ENCODE results near the gene ASPSCR1.

GRCh38 chr17:82056729-82057621 is 79.5 kb downstream of the ASPSCR1 start:
- TF ChIP-seq GATA3 (IDR thresholded peaks at IDR 0.05; ENCODE audit: low read depth, low read length), result no peak
- no peak for TF ChIP-seq GATA2 (IDR thresholded peaks at IDR 0.05; ENCODE audit: low read depth, low read length)
